Activated CD4-positive, alpha-beta T cell treated with anti-CD3 and anti-CD28 coated beads for 36 hours (primary cell): ENCODE data around the gene ANKRD2. TPM values are rescaled to one million over a fixed set of nuclear protein-coding genes. Genes with fewer than 3 reads are reported as not detected.
A peak's percentile ranks its signal among the peaks of the same experiment; 100 is the strongest.
"Not testable (repeated sequence)": the region's sequence is repeated elsewhere in the genome, so short reads cannot be mapped to it uniquely, and the experiment has no call there.

Source experiments
- ATAC-seq: fragments of 200-7000 bp; cut with Tn5 transposase; one replicate; pipeline ENCODE4 v1.10.0; 2021; ENCODE audit warnings: mild to moderate bottlenecking, moderate library complexity
- CTCF ChIA-PET: fragments of 350-600 bp; sonication (Branson Sonifier 250); formaldehyde crosslinking; loops from one replicate; lab custom pipeline; 2021; ENCODE audit warnings: antibody characterized with exemption; lab: Charles Lee
- POLR2A ChIA-PET: fragments of 350-600 bp; sonication (Branson Sonifier 250); formaldehyde crosslinking; loops from one replicate; lab custom pipeline; 2021; ENCODE audit warnings: antibody characterized with exemption, inconsistent platforms; lab: Charles Lee
- DNase-seq: peaks from one replicate; pipeline ENCODE4 v3.0.0-alpha.2; 2020
- H3K27ac Mint-ChIP-seq: one replicate; pipeline ENCODE4 v1.8.0; 2021; ENCODE audit warnings: mixed read lengths
- H3K27me3 Mint-ChIP-seq: one replicate; pipeline ENCODE4 v1.8.0; 2021; ENCODE audit warnings: mixed read lengths
- H3K36me3 Mint-ChIP-seq: one replicate; pipeline ENCODE4 v1.8.0; 2021; ENCODE audit warnings: low read depth, mixed read lengths
- H3K4me1 Mint-ChIP-seq: one replicate; pipeline ENCODE4 v1.8.0; 2021; ENCODE audit warnings: mixed read lengths
- H3K4me3 Mint-ChIP-seq: one replicate; pipeline ENCODE4 v1.8.0; 2021; ENCODE audit warnings: mild to moderate bottlenecking, moderate library complexity, mixed read lengths
- H3K9me3 Mint-ChIP-seq: one replicate; pipeline ENCODE4 v1.8.0; 2021; ENCODE audit warnings: low read depth, mixed read lengths
- intact Hi-C, 2 experiments: fragments of 100-400 bp; cut with DNase I in 1 of 2; cut with micrococcal nuclease in 1 of 2; formaldehyde crosslinking; loops; one replicate each; pipeline versions ENCODE4 v1.14.2 to v1.15.1; 2022 to 2024; cut with DNase I, micrococcal nuclease
- total RNA-seq, 2 experiments: library from RNA; stranded (reverse); gene quantifications; one replicate each; pipeline ENCODE4 v1.2.3, GENCODE V29; 2021

The ANKRD2 gene
- total RNA-seq, 2 experiments from 2014 or later = not detected

- H3K27ac Mint-ChIP-seq, H3K27me3 Mint-ChIP-seq, CTCF ChIA-PET, H3K36me3 Mint-ChIP-seq, H3K4me1 Mint-ChIP-seq, H3K9me3 Mint-ChIP-seq, ATAC-seq, DNase-seq, H3K4me3 Mint-ChIP-seq, intact Hi-C loops, POLR2A ChIA-PET: not testable (repeated sequence)
Observed at GRCh38 chr10:97562329-97562728, 10.2 kb upstream of the ANKRD2 start.

GRCh38 chr10:97563337-97563736, 9.2 kb upstream of the ANKRD2 start:
- H3K27me3 Mint-ChIP-seq = no peaks in the 10 kb centered on the region
- intact Hi-C loops = no loop called here
- H3K9me3 Mint-ChIP-seq = no peaks in the 10 kb centered on the region
- H3K4me1 Mint-ChIP-seq = peaks cover 5% of the 10 kb centered on the region
- H3K27ac Mint-ChIP-seq = no peak overlapping the region
- ChIA-PET CTCF (no interaction called here), POLR2A (no interaction called here)
- no peak overlapping the region for H3K4me3 Mint-ChIP-seq
- DNase-seq (no peak), ATAC-seq (no peak)
- no peaks in the 10 kb centered on the region for H3K36me3 Mint-ChIP-seq

- no peaks in the 10 kb centered on the region for H3K9me3 Mint-ChIP-seq
- H3K27me3 Mint-ChIP-seq = no peaks in the 10 kb centered on the region
- DNase-seq (no peak), ATAC-seq (no peak)
- intact Hi-C loops = no loop called here
- no peaks in the 10 kb centered on the region for H3K36me3 Mint-ChIP-seq
- H3K27ac Mint-ChIP-seq = no peak overlapping the region
- CTCF ChIA-PET = interaction anchor here (1.2 kb wide), 1 partner anchor 101 kb away, joined by 4 read pairs; no protein-coding TSS in a partner anchor
- peaks cover 5% of the 10 kb centered on the region for H3K4me1 Mint-ChIP-seq
- no peak overlapping the region for H3K4me3 Mint-ChIP-seq
- POLR2A ChIA-PET = no interaction called here
Observed at GRCh38 chr10:97564776-97565175, 7.8 kb upstream of the ANKRD2 start.

GRCh38 chr10:97566336-97566996, 6.1 kb upstream of the ANKRD2 start:
- peaks cover 5% of the 10 kb centered on the region for H3K4me1 Mint-ChIP-seq
- ChIA-PET CTCF (interaction anchor here (0.6 kb wide), 1 partner anchor 431 kb away, joined by 3 read pairs; no protein-coding TSS in a partner anchor), POLR2A (no interaction called here)
- no peak overlapping the region for H3K27ac Mint-ChIP-seq
- DNase-seq (peak; percentile 24), ATAC-seq (peak; percentile 86)
- H3K36me3 Mint-ChIP-seq = no peaks in the 10 kb centered on the region
- H3K4me3 Mint-ChIP-seq = no peak overlapping the region
- no peaks in the 10 kb centered on the region for H3K27me3 Mint-ChIP-seq
- no peaks in the 10 kb centered on the region for H3K9me3 Mint-ChIP-seq
- intact Hi-C loops = no loop called here

- POLR2A ChIA-PET = no interaction called here
- peaks cover 5% of the 10 kb centered on the region for H3K4me1 Mint-ChIP-seq
- no peak for ATAC-seq
- no peak overlapping the region for H3K4me3 Mint-ChIP-seq
- intact Hi-C loops = no loop called here
- H3K9me3 Mint-ChIP-seq = no peaks in the 10 kb centered on the region
- CTCF ChIA-PET = no interaction called here
- no peak for DNase-seq
- no peaks in the 10 kb centered on the region for H3K27me3 Mint-ChIP-seq
- H3K36me3 Mint-ChIP-seq = no peaks in the 10 kb centered on the region
- no peak overlapping the region for H3K27ac Mint-ChIP-seq
Observed at GRCh38 chr10:97567891-97568290, 4.7 kb upstream of the ANKRD2 start.

- ATAC-seq (no peak), DNase-seq (no peak)
- Mint-ChIP-seq H3K4me3 (no peak overlapping the region), H3K27me3 (no peaks in the 10 kb centered on the region), H3K36me3 (no peaks in the 10 kb centered on the region), H3K27ac (no peak overlapping the region), H3K4me1 (peaks cover 5% of the 10 kb centered on the region), H3K9me3 (no peaks in the 10 kb centered on the region)
- CTCF ChIA-PET = no interaction called here
- intact Hi-C loops = no loop called here
- POLR2A ChIA-PET = no interaction called here
Observed at GRCh38 chr10:97570146-97570788, 2.3 kb upstream of the ANKRD2 start.

- ChIA-PET POLR2A (no interaction called here), CTCF (interaction anchor here (0.6 to 1.7 kb wide), 10 partner anchors 9 to 695 kb away, joined by 3 to 9 read pairs (median 3); no protein-coding TSS in a partner anchor)
- no peaks in the 10 kb centered on the region for H3K9me3 Mint-ChIP-seq
- DNase-seq (no peak), ATAC-seq (no peak)
- no peak overlapping the region for H3K4me3 Mint-ChIP-seq
- no peaks in the 10 kb centered on the region for H3K36me3 Mint-ChIP-seq
- peaks cover 5% of the 10 kb centered on the region for H3K4me1 Mint-ChIP-seq
- H3K27me3 Mint-ChIP-seq = no peaks in the 10 kb centered on the region
- intact Hi-C loops = no loop called here
- no peak overlapping the region for H3K27ac Mint-ChIP-seq
Observed at GRCh38 chr10:97570789-97571471, 1.6 kb upstream of the ANKRD2 start.

- ChIA-PET CTCF (interaction anchor here (0.6 to 1.7 kb wide), 32 partner anchors 9 to 695 kb away, joined by 3 to 9 read pairs (median 3); partner anchors contain the start of genes HOGA1 and PI4K2A), POLR2A (no interaction called here)
- Mint-ChIP-seq H3K27me3 (no peaks in the 10 kb centered on the region), H3K4me1 (peaks cover 2% of the 10 kb centered on the region), H3K4me3 (no peak overlapping the region), H3K9me3 (no peaks in the 10 kb centered on the region), H3K27ac (no peak overlapping the region), H3K36me3 (no peaks in the 10 kb centered on the region)
- DNase-seq (no peak), ATAC-seq (no peak)
- intact Hi-C loops = loop anchor here in 1 of 2 experiments (1.0 kb wide), 2 partner anchors 41 to 160 kb away; no protein-coding TSS in a partner anchor
Observed at GRCh38 chr10:97571622-97572021, 957 bp upstream of the ANKRD2 start.

- ATAC-seq (no peak), DNase-seq (no peak)
- H3K27me3 Mint-ChIP-seq = no peaks in the 10 kb centered on the region
- CTCF ChIA-PET = interaction anchor here (1.0 to 1.4 kb wide), 5 partner anchors 11 to 21 kb away, joined by 3 to 4 read pairs (median 3); partner anchors contain the start of gene HOGA1
- no peaks in the 10 kb centered on the region for H3K9me3 Mint-ChIP-seq
- H3K4me3 Mint-ChIP-seq = no peak overlapping the region
- no peaks in the 10 kb centered on the region for H3K36me3 Mint-ChIP-seq
- intact Hi-C loops = no loop called here
- no peaks in the 10 kb centered on the region for H3K4me1 Mint-ChIP-seq
- POLR2A ChIA-PET = interaction anchor here (0.6 kb wide), 1 partner anchor 75 kb away, joined by 4 read pairs; no protein-coding TSS in a partner anchor
- H3K27ac Mint-ChIP-seq = no peak overlapping the region
Observed at GRCh38 chr10:97573021-97573420, 442 bp downstream of the ANKRD2 start.

- intact Hi-C loops = no loop called here
- Mint-ChIP-seq H3K36me3 (no peaks in the 10 kb centered on the region), H3K9me3 (no peaks in the 10 kb centered on the region), H3K27ac (no peak overlapping the region), H3K4me1 (no peaks in the 10 kb centered on the region), H3K27me3 (no peaks in the 10 kb centered on the region), H3K4me3 (no peak overlapping the region)
- ATAC-seq = peak; percentile 59
- CTCF ChIA-PET = interaction anchor here (0.6 to 1.0 kb wide), 2 partner anchors 21 to 67 kb away, joined by 3 read pairs; partner anchors contain the start of gene PI4K2A
- no peak for DNase-seq
- POLR2A ChIA-PET = no interaction called here
Observed at GRCh38 chr10:97573672-97574071, 1.1 kb downstream of the ANKRD2 start.

- CTCF ChIA-PET = interaction anchor here (0.6 to 1.2 kb wide), 2 partner anchors 40 to 66 kb away, joined by 3 to 4 read pairs; partner anchors contain the start of gene PI4K2A
- Mint-ChIP-seq H3K36me3 (no peaks in the 10 kb centered on the region), H3K4me1 (no peaks in the 10 kb centered on the region), H3K9me3 (no peaks in the 10 kb centered on the region), H3K27ac (no peak overlapping the region), H3K4me3 (no peak overlapping the region), H3K27me3 (no peaks in the 10 kb centered on the region)
- intact Hi-C loops = no loop called here
- peak; percentile 27 for DNase-seq
- POLR2A ChIA-PET = no interaction called here
- no peak for ATAC-seq
Observed at GRCh38 chr10:97574374-97575126, 2.0 kb downstream of the ANKRD2 start.
